GM23338 (cell line): ENCODE data around the gene RAB36. TPM values are rescaled to one million over a fixed set of nuclear protein-coding genes. Genes with fewer than 3 reads are reported as not detected.

Source experiments
- REST ChIP-seq: IDR thresholded peaks from one replicate; pipeline ENCODE4 v1.6.1; 2018; ENCODE audit warnings: antibody characterized with exemption; ENCODE audit not compliant: unreplicated experiment
- ZNF114 ChIP-seq: fragments of 250-450 bp; sonication (Bioruptor Pico); IDR thresholded peaks from 2 replicates; pipeline ENCODE4 v1.5.0; 2020; ENCODE audit warnings: mild to moderate bottlenecking, moderate library complexity
- ZNF462 ChIP-seq: fragments of 250-450 bp; sonication (Bioruptor Pico); IDR thresholded peaks from 2 replicates; pipeline ENCODE4 v1.5.0; 2020; ENCODE audit warnings: mild to moderate bottlenecking, moderate library complexity
- polyA plus RNA-seq: library from polyadenylated mRNA; unstranded; fragments of >200 nt; fragmentation: Nextera tagmentation; extraction: Ambion mirVana; gene quantifications from 2 replicates; pipeline ENCODE4 v1.2.1, GENCODE V29; 2016
- total RNA-seq: library from RNA; depleted of rRNA; stranded (reverse); fragments of >200 nt; shearing (Covaris generic); gene quantifications from 2 replicates; pipeline ENCODE4 v1.2.3, GENCODE V29; 2014

Gene RAB36
- total and polyA plus RNA-seq, 2 experiments from 2014 or later: 0.58 to 1.2 TPM

GRCh38 chr22:23113067-23113846 is 32.0 kb upstream of the RAB36 start (continued):
- no peak for TF ChIP-seq ZNF462 (CRISPR knock-in tag)
- TF ChIP-seq REST: no peak
- no peak for TF ChIP-seq ZNF114 (CRISPR knock-in tag)
